ENCODE results near the gene SLC35G2.

GRCh38 chr3:136831461-136831860 lies 12.5 kb downstream of the SLC35G2 start:
- no peak for TF ChIP-seq CTCF (IDR thresholded peaks at IDR 0.05)
- no peak for TF ChIP-seq POLR2A (IDR thresholded peaks at IDR 0.05)

Data from Peyer's patch (tissue), 4 donors.